ENCODE results near the gene SELENON. TPM values are rescaled to one million over a fixed set of nuclear protein-coding genes. Genes with fewer than 3 reads are reported as not detected.

Gene SELENON
- total RNA-seq, 1 experiment from 2014 or later = 38.6 TPM

GRCh38 chr1:25782608-25783201, 17.3 kb upstream of the SELENON start:
- no peak for ATAC-seq
- Histone ChIP-seq H3K4me1 (ENCODE audit: insufficient read depth, low read length) (peaks cover 17% of the 10 kb centered on the region; the same call in 1 of the 2 replicates), H3K9me2 (replicated peaks; ENCODE audit: low read length) (no peaks in the 10 kb centered on the region), H3F3A (ENCODE audit: low read length, unreplicated experiment) (no peaks in the 10 kb centered on the region), H3K36me3 (ENCODE audit: low read depth, low read length) (no peaks in the 10 kb centered on the region), H3K4me3 (ENCODE audit: low read length) (no peak overlapping the region), H2AFZ (ENCODE audit: low read length) (no peak overlapping the region), H4K20me1 (ENCODE audit: low read length) (no peaks in the 10 kb centered on the region), H3K9me3 (ENCODE audit: low read length) (no peaks in the 10 kb centered on the region), H3K4me2 (ENCODE audit: low read length) (no peak overlapping the region), H3K79me2 (ENCODE audit: low read length) (no peaks in the 10 kb centered on the region), H3K27ac (ENCODE audit: low read length) (no peak overlapping the region), H3K27me3 (ENCODE audit: low read length) (no peaks in the 10 kb centered on the region), H3K9ac (ENCODE audit: low read length) (no peak overlapping the region)
- ChIA-PET CTCF (no interaction called here), POLR2A (ENCODE audit: unreplicated experiment) (no interaction called here)
- no TSS peak for BruUV-seq (replicated peaks)
- intact Hi-C loops (cut with micrococcal nuclease) = no loop called here
- no peak for DNase-seq
- TF ChIP-seq EZH2phosphoT487 (IDR thresholded peaks at IDR 0.05; ENCODE audit: borderline replicate concordance, low read length) (no peak), EZH2 (IDR thresholded peaks at IDR 0.05; ENCODE audit: low read length, unreplicated experiment) (no peak)
- TF ChIP-seq, protein P1, sequence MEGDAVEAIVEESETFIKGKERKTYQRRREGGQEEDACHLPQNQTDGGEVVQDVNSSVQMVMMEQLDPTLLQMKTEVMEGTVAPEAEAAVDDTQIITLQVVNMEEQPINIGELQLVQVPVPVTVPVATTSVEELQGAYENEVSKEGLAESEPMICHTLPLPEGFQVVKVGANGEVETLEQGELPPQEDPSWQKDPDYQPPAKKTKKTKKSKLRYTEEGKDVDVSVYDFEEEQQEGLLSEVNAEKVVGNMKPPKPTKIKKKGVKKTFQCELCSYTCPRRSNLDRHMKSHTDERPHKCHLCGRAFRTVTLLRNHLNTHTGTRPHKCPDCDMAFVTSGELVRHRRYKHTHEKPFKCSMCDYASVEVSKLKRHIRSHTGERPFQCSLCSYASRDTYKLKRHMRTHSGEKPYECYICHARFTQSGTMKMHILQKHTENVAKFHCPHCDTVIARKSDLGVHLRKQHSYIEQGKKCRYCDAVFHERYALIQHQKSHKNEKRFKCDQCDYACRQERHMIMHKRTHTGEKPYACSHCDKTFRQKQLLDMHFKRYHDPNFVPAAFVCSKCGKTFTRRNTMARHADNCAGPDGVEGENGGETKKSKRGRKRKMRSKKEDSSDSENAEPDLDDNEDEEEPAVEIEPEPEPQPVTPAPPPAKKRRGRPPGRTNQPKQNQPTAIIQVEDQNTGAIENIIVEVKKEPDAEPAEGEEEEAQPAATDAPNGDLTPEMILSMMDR (conservative IDR thresholded peaks at IDR 0.05; ENCODE audit: low read depth, low read length) = no peak

DNA sequence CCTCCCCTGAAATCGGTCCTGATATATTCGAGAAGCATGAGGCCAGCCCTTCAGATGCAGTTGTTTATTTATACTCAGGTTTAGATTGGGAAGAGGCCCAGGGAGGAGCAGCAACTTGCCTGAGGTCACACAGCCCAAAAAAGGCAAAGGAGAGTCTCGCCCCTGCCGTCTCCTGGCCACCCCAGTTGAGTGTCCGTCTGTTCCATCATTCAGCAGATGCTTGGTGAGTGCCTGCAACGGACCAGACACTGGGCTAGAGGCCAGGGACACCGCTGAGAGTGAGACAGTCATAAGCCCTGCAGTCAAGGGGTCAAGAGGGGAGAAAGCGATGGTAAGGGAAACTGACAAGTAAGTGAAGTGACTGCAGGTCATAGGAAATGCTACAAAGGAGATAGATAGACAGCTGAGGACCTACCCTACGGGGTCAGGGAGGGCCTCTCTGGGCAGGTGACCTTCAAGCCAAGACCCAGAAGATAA, 15.4 kb upstream of the SELENON start:
- Histone ChIP-seq H3K4me3 (ENCODE audit: low read length) (no peak overlapping the region), H3K79me2 (ENCODE audit: low read length) (no peaks in the 10 kb centered on the region), H2AFZ (ENCODE audit: low read length) (no peak overlapping the region), H3K27ac (ENCODE audit: low read length) (no peak overlapping the region), H3F3A (ENCODE audit: low read length, unreplicated experiment) (no peaks in the 10 kb centered on the region), H3K9ac (ENCODE audit: low read length) (no peak overlapping the region), H4K20me1 (ENCODE audit: low read length) (no peaks in the 10 kb centered on the region), H3K36me3 (ENCODE audit: low read depth, low read length) (no peaks in the 10 kb centered on the region), H3K4me1 (ENCODE audit: insufficient read depth, low read length) (peaks cover 17% of the 10 kb centered on the region; the same call in 1 of the 2 replicates), H3K27me3 (ENCODE audit: low read length) (no peaks in the 10 kb centered on the region), H3K9me2 (replicated peaks; ENCODE audit: low read length) (no peaks in the 10 kb centered on the region), H3K9me3 (ENCODE audit: low read length) (no peaks in the 10 kb centered on the region), H3K4me2 (ENCODE audit: low read length) (no peak overlapping the region)
- no peak for DNase-seq
- ChIA-PET CTCF (no interaction called here), POLR2A (ENCODE audit: unreplicated experiment) (no interaction called here)
- TF ChIP-seq EZH2phosphoT487 (IDR thresholded peaks at IDR 0.05; ENCODE audit: borderline replicate concordance, low read length) (no peak), EZH2 (IDR thresholded peaks at IDR 0.05; ENCODE audit: low read length, unreplicated experiment) (no peak)
- TF ChIP-seq, protein P1 (conservative IDR thresholded peaks at IDR 0.05; ENCODE audit: low read depth, low read length) = no peak
- intact Hi-C loops (cut with micrococcal nuclease) = no loop called here
- no peak for ATAC-seq
- BruUV-seq (replicated peaks) = no TSS peak

DNA sequence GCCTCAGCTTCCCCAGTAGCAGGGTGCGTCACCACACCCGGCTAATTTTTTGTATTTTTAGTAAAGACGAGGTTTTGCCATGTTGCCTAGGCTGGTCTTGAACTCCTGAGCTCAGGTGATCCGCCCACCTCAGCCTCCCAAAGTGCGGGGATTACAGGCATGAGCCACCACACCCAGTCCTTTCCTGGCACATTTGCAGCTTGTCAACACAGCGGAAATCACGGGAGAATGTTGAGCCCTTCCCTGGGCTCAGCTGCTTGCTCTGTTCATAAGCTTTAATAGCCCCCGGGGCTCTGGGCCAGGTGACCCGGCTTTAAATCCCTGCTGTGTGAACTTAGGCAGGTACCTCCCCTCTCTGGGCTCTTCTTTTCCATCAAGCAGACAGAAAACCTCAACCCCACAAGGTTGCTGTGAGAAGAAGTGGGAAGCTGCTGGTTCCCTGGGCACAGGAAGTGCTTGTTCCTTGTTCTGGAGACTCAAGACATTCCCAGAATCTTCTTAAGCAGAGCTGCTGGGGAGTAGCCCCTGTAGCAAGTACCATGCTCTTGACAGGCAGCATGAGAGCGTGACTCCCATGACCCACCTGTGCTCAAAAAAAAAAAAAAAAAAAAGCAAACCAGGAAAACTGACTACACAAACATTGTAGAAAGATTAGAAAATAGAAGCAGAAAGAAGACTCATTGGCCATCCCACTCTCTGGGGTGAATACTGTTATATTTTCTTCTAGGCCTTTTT, 14.5 kb upstream of the SELENON start:
- no peaks in the 10 kb centered on the region for H3K9me2 ChIP-seq (replicated peaks; ENCODE audit: low read length)
- no peaks in the 10 kb centered on the region for H3K36me3 ChIP-seq (ENCODE audit: low read depth, low read length)
- no peak overlapping the region for H3K9ac ChIP-seq (ENCODE audit: low read length)
- H3K79me2 ChIP-seq (ENCODE audit: low read length) = no peaks in the 10 kb centered on the region
- H2AFZ ChIP-seq (ENCODE audit: low read length) = no peak overlapping the region
- H3K4me2 ChIP-seq (ENCODE audit: low read length) = no peak overlapping the region
- ChIA-PET POLR2A (ENCODE audit: unreplicated experiment) (no interaction called here), CTCF (no interaction called here)
- no peaks in the 10 kb centered on the region for H3F3A ChIP-seq (ENCODE audit: low read length, unreplicated experiment)
- no peak overlapping the region for H3K27ac ChIP-seq (ENCODE audit: low read length)
- intact Hi-C loops (cut with micrococcal nuclease) = no loop called here
- no peak for TF ChIP-seq EZH2 (IDR thresholded peaks at IDR 0.05; ENCODE audit: low read length, unreplicated experiment)
- BruUV-seq (replicated peaks) = no TSS peak
- DNase-seq = no peak
- no peaks in the 10 kb centered on the region for H3K9me3 ChIP-seq (ENCODE audit: low read length)
- H3K27me3 ChIP-seq (ENCODE audit: low read length) = no peaks in the 10 kb centered on the region
- peaks cover 17% of the 10 kb centered on the region; the same call in 1 of the 2 replicates for H3K4me1 ChIP-seq (ENCODE audit: insufficient read depth, low read length)
- ATAC-seq = no peak
- no peaks in the 10 kb centered on the region for H4K20me1 ChIP-seq (ENCODE audit: low read length)
- no peak overlapping the region for H3K4me3 ChIP-seq (ENCODE audit: low read length)

All from PC-3 (cell line).